ENCODE results near the gene CNTD1.

Gene CNTD1, protein sequence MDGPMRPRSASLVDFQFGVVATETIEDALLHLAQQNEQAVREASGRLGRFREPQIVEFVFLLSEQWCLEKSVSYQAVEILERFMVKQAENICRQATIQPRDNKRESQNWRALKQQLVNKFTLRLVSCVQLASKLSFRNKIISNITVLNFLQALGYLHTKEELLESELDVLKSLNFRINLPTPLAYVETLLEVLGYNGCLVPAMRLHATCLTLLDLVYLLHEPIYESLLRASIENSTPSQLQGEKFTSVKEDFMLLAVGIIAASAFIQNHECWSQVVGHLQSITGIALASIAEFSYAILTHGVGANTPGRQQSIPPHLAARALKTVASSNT

GRCh38 chr17:42798383-42799380 is at the start of gene CNTD1, which contains the start of gene COA3:
Gene CNTD1 (plus strand): TSS chr17:42798861. CDS start chr17:42799068, 207 bp downstream.
Gene COA3 (minus strand): TSS chr17:42798704. CDS start chr17:42798681, 23 bp downstream.
- peak within 1 kb of the TSS; percentile 93 for H3K27ac ChIP-seq (ENCODE audit: low read length)
- H3K27me3 ChIP-seq (ENCODE audit: low read depth, low read length), result no peaks in the 10 kb centered on the region
- H3K4me3 ChIP-seq (ENCODE audit: low read depth in 1 of 2, low read length in 2 of 2), result peak within 1 kb of the TSS; percentile 91 to 93
- no peaks in the 10 kb centered on the region for H3K9me3 ChIP-seq (ENCODE audit: control insufficient read depth in 1 of 2, low read length in 2 of 2)
- peaks cover 0 to 8% of the 10 kb centered on the region in 2 donors for H3K36me3 ChIP-seq (ENCODE audit: control insufficient read depth in 1 of 2, insufficient read depth in 2 of 2, low read length in 2 of 2)
- peaks cover 4 to 14% of the 10 kb centered on the region in 2 donors for H3K4me1 ChIP-seq (ENCODE audit: control insufficient read depth in 1 of 2, insufficient read depth in 2 of 2, low read length in 2 of 2)

DNA sequence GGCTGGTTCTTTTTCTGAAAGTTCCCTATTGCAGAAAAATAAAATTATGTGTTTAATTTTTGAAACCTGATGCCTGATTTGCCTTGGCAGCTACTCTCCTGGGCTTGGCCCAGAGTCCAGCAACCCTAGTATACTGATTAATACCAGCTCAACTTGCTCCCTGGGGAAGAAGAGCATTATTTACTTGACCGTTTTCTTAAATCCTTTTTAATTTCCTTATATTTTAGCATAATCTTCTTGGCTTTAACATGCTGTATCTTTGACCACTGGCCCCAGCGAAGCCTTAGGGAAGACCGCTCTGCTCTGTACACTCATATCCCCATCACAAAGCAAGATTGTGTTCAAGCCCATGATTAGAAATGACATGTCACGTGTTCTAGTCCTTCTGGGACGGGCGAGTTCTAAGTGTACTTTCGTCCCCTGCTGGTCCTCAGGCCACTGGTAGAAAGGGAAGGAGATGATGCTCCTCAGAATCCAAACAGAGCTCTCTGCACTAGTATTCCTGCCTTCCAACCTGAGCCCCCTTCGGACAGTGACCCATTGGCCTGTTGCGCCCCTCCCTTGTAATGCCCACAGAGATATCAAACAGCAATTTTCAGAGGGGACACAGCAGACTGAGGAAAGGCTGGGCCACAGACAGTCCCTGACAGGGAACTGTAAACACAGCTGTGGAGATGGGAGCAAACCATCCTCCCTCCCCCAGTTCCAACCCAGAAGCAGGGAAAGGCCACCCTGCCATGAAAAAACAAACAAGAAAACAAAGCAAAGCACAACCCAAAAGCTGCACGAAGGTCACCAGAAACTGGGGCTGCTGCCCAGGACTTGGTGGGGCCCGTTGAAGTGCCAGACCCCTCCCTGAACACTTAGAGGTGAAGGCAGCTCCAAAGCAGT is 49.5 kb upstream of the CNTD1 start:
- H3K36me3 ChIP-seq (ENCODE audit: control insufficient read depth in 1 of 2, insufficient read depth in 2 of 2, low read length in 2 of 2), result no peaks in the 10 kb centered on the region
- H3K27ac ChIP-seq (ENCODE audit: low read length), result peak overlapping the region; percentile 70
- H3K27me3 ChIP-seq (ENCODE audit: low read depth, low read length), result no peaks in the 10 kb centered on the region
- peaks cover 5 to 11% of the 10 kb centered on the region in 2 donors for H3K4me1 ChIP-seq (ENCODE audit: control insufficient read depth in 1 of 2, insufficient read depth in 2 of 2, low read length in 2 of 2)
- no peak overlapping the region for H3K4me3 ChIP-seq (ENCODE audit: low read depth in 1 of 2, low read length in 2 of 2)
- H3K9me3 ChIP-seq (ENCODE audit: control insufficient read depth in 1 of 2, low read length in 2 of 2), result no peaks in the 10 kb centered on the region

GRCh38 chr17:42750739-42751344 is 47.8 kb upstream of the CNTD1 start:
- Histone ChIP-seq H3K36me3 (ENCODE audit: control insufficient read depth in 1 of 2, insufficient read depth in 2 of 2, low read length in 2 of 2) (no peaks in the 10 kb centered on the region), H3K27me3 (ENCODE audit: low read depth, low read length) (no peaks in the 10 kb centered on the region), H3K4me3 (ENCODE audit: low read depth in 1 of 2, low read length in 2 of 2) (no peak overlapping the region), H3K27ac (ENCODE audit: low read length) (no peak overlapping the region), H3K4me1 (ENCODE audit: control insufficient read depth in 1 of 2, insufficient read depth in 2 of 2, low read length in 2 of 2) (peaks cover 5 to 11% of the 10 kb centered on the region in 2 donors), H3K9me3 (ENCODE audit: control insufficient read depth in 1 of 2, low read length in 2 of 2) (no peaks in the 10 kb centered on the region)

DNA sequence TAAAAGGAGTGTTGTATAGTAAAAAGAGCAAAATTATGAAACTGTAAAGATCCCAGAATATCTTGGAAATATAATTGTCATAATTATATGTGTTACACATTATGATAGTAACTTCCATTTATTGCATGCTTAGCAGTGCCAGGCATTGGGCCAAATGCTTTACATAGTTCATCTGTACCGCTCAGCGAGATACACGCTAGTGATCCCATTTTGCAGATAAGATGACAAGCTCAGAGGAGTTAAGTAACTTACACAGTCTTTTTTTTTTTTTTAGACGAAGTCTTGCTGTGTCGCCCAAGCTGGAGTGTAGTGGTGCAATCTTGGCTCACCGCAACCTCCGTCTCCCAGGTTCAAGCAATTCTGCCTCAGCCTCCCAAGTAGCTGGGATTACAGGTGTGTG is 47.0 kb upstream of the CNTD1 start:
- H3K27ac ChIP-seq (ENCODE audit: low read length), result no peak overlapping the region
- H3K36me3 ChIP-seq (ENCODE audit: control insufficient read depth in 1 of 2, insufficient read depth in 2 of 2, low read length in 2 of 2), result no peaks in the 10 kb centered on the region
- H3K27me3 ChIP-seq (ENCODE audit: low read depth, low read length), result no peaks in the 10 kb centered on the region
- H3K9me3 ChIP-seq (ENCODE audit: control insufficient read depth in 1 of 2, low read length in 2 of 2), result no peaks in the 10 kb centered on the region
- H3K4me1 ChIP-seq (ENCODE audit: control insufficient read depth in 1 of 2, insufficient read depth in 2 of 2, low read length in 2 of 2), result peaks cover 5 to 11% of the 10 kb centered on the region in 2 donors
- no peak overlapping the region for H3K4me3 ChIP-seq (ENCODE audit: low read depth in 1 of 2, low read length in 2 of 2)

DNA sequence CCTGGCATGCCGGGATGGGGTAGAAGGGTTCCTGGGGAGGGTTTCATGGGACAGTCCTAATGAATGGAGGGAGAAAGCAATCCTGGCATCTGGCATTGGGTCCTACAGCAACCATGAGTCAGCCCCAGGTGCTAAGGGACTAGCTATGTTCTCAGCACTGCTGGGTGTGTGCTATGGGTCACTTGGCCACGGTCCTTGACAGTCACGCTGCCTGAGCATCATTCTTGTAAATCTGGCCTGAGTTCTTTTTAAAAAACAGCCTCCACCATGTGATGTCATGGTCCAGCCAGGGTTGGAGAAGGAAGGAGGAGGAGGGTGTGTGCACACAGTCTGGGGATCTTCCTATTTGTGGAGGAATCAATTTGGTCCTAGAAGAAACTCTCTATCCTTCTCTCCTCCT is 43.9 kb upstream of the CNTD1 start:
- Histone ChIP-seq H3K27me3 (ENCODE audit: low read depth, low read length) (no peaks in the 10 kb centered on the region), H3K4me3 (ENCODE audit: low read depth in 1 of 2, low read length in 2 of 2) (no peak overlapping the region), H3K27ac (ENCODE audit: low read length) (no peak overlapping the region), H3K36me3 (ENCODE audit: control insufficient read depth in 1 of 2, insufficient read depth in 2 of 2, low read length in 2 of 2) (no peaks in the 10 kb centered on the region), H3K4me1 (ENCODE audit: control insufficient read depth in 1 of 2, insufficient read depth in 2 of 2, low read length in 2 of 2) (peaks cover 0 to 11% of the 10 kb centered on the region in 2 donors), H3K9me3 (ENCODE audit: control insufficient read depth in 1 of 2, low read length in 2 of 2) (no peaks in the 10 kb centered on the region)

GRCh38 chr17:42759982-42760651 is 38.5 kb upstream of the CNTD1 start:
- H3K27ac ChIP-seq (ENCODE audit: low read length), result no peak overlapping the region
- H3K36me3 ChIP-seq (ENCODE audit: control insufficient read depth in 1 of 2, insufficient read depth in 2 of 2, low read length in 2 of 2), result no peaks in the 10 kb centered on the region
- H3K4me3 ChIP-seq (ENCODE audit: low read depth in 1 of 2, low read length in 2 of 2), result peak overlapping the region; percentile 40 to 55
- H3K9me3 ChIP-seq (ENCODE audit: control insufficient read depth in 1 of 2, low read length in 2 of 2), result no peaks in the 10 kb centered on the region
- peaks cover 12% of the 10 kb centered on the region for H3K27me3 ChIP-seq (ENCODE audit: low read depth, low read length)
- peaks cover 0 to 10% of the 10 kb centered on the region in 2 donors for H3K4me1 ChIP-seq (ENCODE audit: control insufficient read depth in 1 of 2, insufficient read depth in 2 of 2, low read length in 2 of 2)

DNA sequence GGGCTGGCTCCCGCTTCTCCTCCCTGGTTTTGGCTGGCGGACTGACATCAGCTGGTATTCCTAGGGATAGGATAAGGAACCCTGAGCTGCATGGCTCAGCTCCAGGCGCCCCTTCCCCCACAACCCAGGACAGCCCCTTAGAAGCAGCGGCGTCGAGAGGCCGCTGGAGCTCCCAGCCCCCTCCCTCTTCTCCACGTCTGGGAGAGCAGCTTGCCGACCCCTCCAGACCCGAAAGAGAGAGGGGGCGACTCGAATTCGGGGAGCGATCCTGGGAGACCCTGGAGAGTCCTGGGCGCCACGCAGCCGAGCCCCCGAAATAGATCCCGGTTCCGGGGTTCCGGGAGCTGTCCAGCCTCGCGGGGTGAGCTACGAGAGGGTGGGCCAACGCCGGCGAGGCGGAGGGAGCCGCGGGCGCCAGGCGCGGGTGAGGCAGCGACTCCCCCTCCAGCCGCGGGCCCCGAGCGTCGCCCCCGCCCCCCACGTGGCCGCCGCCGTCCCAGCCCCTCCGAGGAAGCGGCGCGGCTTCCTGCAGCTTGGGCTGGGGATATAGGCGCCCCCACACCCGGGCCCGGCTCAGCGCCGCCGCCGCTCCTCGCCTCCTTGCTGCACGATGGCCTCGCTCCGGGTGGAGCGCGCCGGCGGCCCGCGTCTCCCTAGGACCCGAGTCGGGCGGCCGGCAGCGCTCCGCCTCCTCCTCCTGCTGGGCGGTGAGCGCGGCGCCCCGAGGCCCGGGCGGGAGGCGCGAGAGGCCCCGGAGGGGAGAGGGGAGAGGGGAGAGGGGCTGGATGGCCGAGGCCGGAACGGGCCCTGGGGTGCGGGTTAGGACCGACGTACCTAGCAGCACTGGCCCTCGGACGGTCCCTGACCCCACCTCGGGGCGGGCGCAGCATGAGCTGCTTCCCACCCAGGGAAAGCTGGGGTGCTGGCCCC is 37.7 kb upstream of the CNTD1 start, which contains the start of gene RAMP2:
Gene RAMP2 (plus strand): TSS at position 576 of the 930 bp plus-strand sequence. CDS start 35 bp downstream, at position 611.
- no peaks in the 10 kb centered on the region for H3K9me3 ChIP-seq (ENCODE audit: control insufficient read depth in 1 of 2, low read length in 2 of 2)
- no peak within 1 kb of the TSS for H3K27ac ChIP-seq (ENCODE audit: low read length)
- peaks cover 0 to 10% of the 10 kb centered on the region in 2 donors for H3K4me1 ChIP-seq (ENCODE audit: control insufficient read depth in 1 of 2, insufficient read depth in 2 of 2, low read length in 2 of 2)
- H3K27me3 ChIP-seq (ENCODE audit: low read depth, low read length), result peaks cover 12% of the 10 kb centered on the region
- H3K4me3 ChIP-seq (ENCODE audit: low read depth in 1 of 2, low read length in 2 of 2), result peak within 1 kb of the TSS; percentile 40 to 55
- no peaks in the 10 kb centered on the region for H3K36me3 ChIP-seq (ENCODE audit: control insufficient read depth in 1 of 2, insufficient read depth in 2 of 2, low read length in 2 of 2)

GRCh38 chr17:42761638-42762037 is 37.0 kb upstream of the CNTD1 start:
- Histone ChIP-seq H3K4me1 (ENCODE audit: control insufficient read depth in 1 of 2, insufficient read depth in 2 of 2, low read length in 2 of 2) (peaks cover 0 to 10% of the 10 kb centered on the region in 2 donors), H3K36me3 (ENCODE audit: control insufficient read depth in 1 of 2, insufficient read depth in 2 of 2, low read length in 2 of 2) (no peaks in the 10 kb centered on the region), H3K4me3 (ENCODE audit: low read depth in 1 of 2, low read length in 2 of 2) (peak overlapping the region; percentile 37 to 55), H3K27me3 (ENCODE audit: low read depth, low read length) (peaks cover 12% of the 10 kb centered on the region), H3K27ac (ENCODE audit: low read length) (no peak overlapping the region), H3K9me3 (ENCODE audit: control insufficient read depth in 1 of 2, low read length in 2 of 2) (no peaks in the 10 kb centered on the region)

DNA sequence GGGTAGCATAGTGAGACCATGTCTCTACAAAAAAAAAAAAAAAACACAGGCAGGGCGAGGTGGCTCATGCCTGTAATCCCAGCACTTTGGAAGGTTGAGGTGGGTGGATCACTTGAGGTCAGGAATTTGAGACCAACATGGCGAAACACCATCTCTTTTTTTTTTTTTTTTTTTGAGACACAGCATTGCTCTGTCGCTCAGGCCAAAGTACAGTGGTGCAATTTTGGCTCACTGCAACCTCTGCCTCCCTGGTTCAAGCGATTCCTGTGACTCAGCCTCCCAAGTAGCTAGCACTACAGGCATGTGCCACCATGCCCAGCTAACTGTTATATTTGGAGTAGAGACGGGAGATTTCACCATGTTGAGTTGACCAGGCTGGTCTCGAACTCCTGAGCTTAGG is 32.5 kb upstream of the CNTD1 start:
- H3K4me3 ChIP-seq (ENCODE audit: low read depth in 1 of 2, low read length in 2 of 2), result no peak overlapping the region
- peaks cover 5% of the 10 kb centered on the region for H3K27me3 ChIP-seq (ENCODE audit: low read depth, low read length)
- no peaks in the 10 kb centered on the region for H3K9me3 ChIP-seq (ENCODE audit: control insufficient read depth in 1 of 2, low read length in 2 of 2)
- peaks cover 0 to 4% of the 10 kb centered on the region in 2 donors for H3K4me1 ChIP-seq (ENCODE audit: control insufficient read depth in 1 of 2, insufficient read depth in 2 of 2, low read length in 2 of 2)
- H3K36me3 ChIP-seq (ENCODE audit: control insufficient read depth in 1 of 2, insufficient read depth in 2 of 2, low read length in 2 of 2), result no peaks in the 10 kb centered on the region
- no peak overlapping the region for H3K27ac ChIP-seq (ENCODE audit: low read length)

Measured in muscle layer of duodenum (tissue), 2 donors.